Measurements from ENCODE around the gene R3HDM2. TPM values are rescaled to one million over a fixed set of nuclear protein-coding genes. Genes with fewer than 3 reads are reported as not detected.

R3HDM2 gene
- total RNA-seq, 1 donor from 2014 or later = 19.2 TPM

- TF ChIP-seq EZH2 (IDR thresholded peaks at IDR 0.05; ENCODE audit: insufficient read depth, low read length) (no peak), CTCF (IDR thresholded peaks at IDR 0.05; ENCODE audit: insufficient read depth, low read depth, low read length) (no peak)
- Histone ChIP-seq H3K4me1 (ENCODE audit: insufficient read depth, low read length) (peaks cover 30% of the 10 kb centered on the region), H3K27ac (ENCODE audit: low read depth, low read length) (no peak overlapping the region), H3K27me3 (ENCODE audit: insufficient read depth, low read length) (peaks cover 25% of the 10 kb centered on the region), H3K9ac (ENCODE audit: low read length) (no peak overlapping the region), H3K9me3 (ENCODE audit: insufficient read depth, low read depth, low read length) (no peaks in the 10 kb centered on the region), H3K4me3 (ENCODE audit: insufficient read depth, low read depth, low read length) (no peak overlapping the region), H2AFZ (ENCODE audit: low read depth, low read length) (no peak overlapping the region), H3K79me2 (ENCODE audit: insufficient read depth, low read length) (no peaks in the 10 kb centered on the region), H3K36me3 (ENCODE audit: insufficient read depth, low read length) (no peaks in the 10 kb centered on the region), H4K20me1 (ENCODE audit: insufficient read depth, low read length) (peaks cover 19% of the 10 kb centered on the region), H3K4me2 (ENCODE audit: low read length) (peak overlapping the region; percentile 88)
- peaks cover 25% of the 10 kb centered on the region for H3K4me1 Mint-ChIP-seq (ENCODE audit: low read depth, unreplicated experiment)
- DNase-seq (ENCODE audit: low read depth) (no peak), FAIRE-seq (no peak)
- H3K9me3 Mint-ChIP-seq (ENCODE audit: unreplicated experiment) = no peaks in the 10 kb centered on the region
- H3K36me3 Mint-ChIP-seq (ENCODE audit: low read depth, unreplicated experiment) = peaks cover 6% of the 10 kb centered on the region
- peaks cover 30% of the 10 kb centered on the region for H3K27me3 Mint-ChIP-seq (ENCODE audit: low read depth, unreplicated experiment)
- peak overlapping the region; percentile 87 for H3K4me3 Mint-ChIP-seq (ENCODE audit: unreplicated experiment)
- H3K27ac Mint-ChIP-seq (ENCODE audit: unreplicated experiment) = no peak overlapping the region
Measured at GRCh38 chr12:57242329-57242690, 188.5 kb downstream of the R3HDM2 start.

- no peak for DNase-seq (ENCODE audit: low read depth)
- peak overlapping the region; percentile 94 for H3K4me2 ChIP-seq (ENCODE audit: low read length)
- Mint-ChIP-seq H3K27me3 (ENCODE audit: low read depth, unreplicated experiment) (peaks cover 30% of the 10 kb centered on the region), H3K36me3 (ENCODE audit: low read depth, unreplicated experiment) (peaks cover 6% of the 10 kb centered on the region), H3K4me3 (ENCODE audit: unreplicated experiment) (peak overlapping the region; percentile 87), H3K9me3 (ENCODE audit: unreplicated experiment) (no peaks in the 10 kb centered on the region), H3K27ac (ENCODE audit: unreplicated experiment) (peak overlapping the region; percentile 34), H3K4me1 (ENCODE audit: low read depth, unreplicated experiment) (peaks cover 31% of the 10 kb centered on the region)
- H3K4me1 ChIP-seq (ENCODE audit: insufficient read depth, low read length) = peaks cover 30% of the 10 kb centered on the region
- H2AFZ ChIP-seq (ENCODE audit: low read depth, low read length) = no peak overlapping the region
- no peak overlapping the region for H3K9ac ChIP-seq (ENCODE audit: low read length)
- FAIRE-seq = no peak
- peaks cover 26% of the 10 kb centered on the region for H4K20me1 ChIP-seq (ENCODE audit: insufficient read depth, low read length)
- H3K27ac ChIP-seq (ENCODE audit: low read depth, low read length) = no peak overlapping the region
- H3K79me2 ChIP-seq (ENCODE audit: insufficient read depth, low read length) = no peaks in the 10 kb centered on the region
- H3K4me3 ChIP-seq (ENCODE audit: insufficient read depth, low read depth, low read length) = no peak overlapping the region
- TF ChIP-seq EZH2 (IDR thresholded peaks at IDR 0.05; ENCODE audit: insufficient read depth, low read length) = peak; percentile 93
- no peak for TF ChIP-seq CTCF (IDR thresholded peaks at IDR 0.05; ENCODE audit: insufficient read depth, low read depth, low read length)
- no peaks in the 10 kb centered on the region for H3K9me3 ChIP-seq (ENCODE audit: insufficient read depth, low read depth, low read length)
- H3K36me3 ChIP-seq (ENCODE audit: insufficient read depth, low read length) = no peaks in the 10 kb centered on the region
- peaks cover 27% of the 10 kb centered on the region for H3K27me3 ChIP-seq (ENCODE audit: insufficient read depth, low read length)
Measured at GRCh38 chr12:57241402-57242310, 189.2 kb downstream of the R3HDM2 start.

GRCh38 chr12:57240926-57241401 lies 189.9 kb downstream of the R3HDM2 start:
- Histone ChIP-seq H3K4me1 (ENCODE audit: insufficient read depth, low read length) (peaks cover 30% of the 10 kb centered on the region), H3K79me2 (ENCODE audit: insufficient read depth, low read length) (no peaks in the 10 kb centered on the region), H2AFZ (ENCODE audit: low read depth, low read length) (no peak overlapping the region), H3K4me3 (ENCODE audit: insufficient read depth, low read depth, low read length) (peak overlapping the region; percentile 64), H4K20me1 (ENCODE audit: insufficient read depth, low read length) (peaks cover 28% of the 10 kb centered on the region), H3K27me3 (ENCODE audit: insufficient read depth, low read length) (peaks cover 32% of the 10 kb centered on the region), H3K4me2 (ENCODE audit: low read length) (peak overlapping the region; percentile 94), H3K9ac (ENCODE audit: low read length) (no peak overlapping the region), H3K27ac (ENCODE audit: low read depth, low read length) (no peak overlapping the region), H3K36me3 (ENCODE audit: insufficient read depth, low read length) (no peaks in the 10 kb centered on the region), H3K9me3 (ENCODE audit: insufficient read depth, low read depth, low read length) (no peaks in the 10 kb centered on the region)
- no peak for TF ChIP-seq CTCF (IDR thresholded peaks at IDR 0.05; ENCODE audit: insufficient read depth, low read depth, low read length)
- no peak for TF ChIP-seq EZH2 (IDR thresholded peaks at IDR 0.05; ENCODE audit: insufficient read depth, low read length)
- H3K27me3 Mint-ChIP-seq (ENCODE audit: low read depth, unreplicated experiment) = peaks cover 30% of the 10 kb centered on the region
- H3K27ac Mint-ChIP-seq (ENCODE audit: unreplicated experiment) = no peak overlapping the region
- H3K4me3 Mint-ChIP-seq (ENCODE audit: unreplicated experiment) = peak overlapping the region; percentile 87
- H3K4me1 Mint-ChIP-seq (ENCODE audit: low read depth, unreplicated experiment) = peaks cover 31% of the 10 kb centered on the region
- no peaks in the 10 kb centered on the region for H3K9me3 Mint-ChIP-seq (ENCODE audit: unreplicated experiment)
- peaks cover 5% of the 10 kb centered on the region for H3K36me3 Mint-ChIP-seq (ENCODE audit: low read depth, unreplicated experiment)
- FAIRE-seq (no peak), DNase-seq (ENCODE audit: low read depth) (no peak)

All from astrocyte (in vitro differentiated cells and primary cell).